Natural killer cell (primary cell): ENCODE results near the gene CD300C. TPM values are rescaled to one million over a fixed set of nuclear protein-coding genes. Genes with fewer than 3 reads are reported as not detected.

ENCODE experiments used
- ATAC-seq, 3 donors: fragments of 150-1000 bp in 2 of 3; fragments of 200-7000 bp in 1 of 3; cut with Tn5 transposase; 1 replicate in 1 of 3; 2 replicates in 2 of 3; pipeline ENCODE4 v1.10.0; 2021; ENCODE audit warnings: mild to moderate bottlenecking in 2 of 3, moderate library complexity in 2 of 3
- DNase-seq, 2 donors: peaks; one replicate each; pipeline versions ENCODE4 v3.0.0 to v3.0.0-alpha.2; 2013 to 2021; ENCODE audit warnings: mixed read lengths in 1 of 2
- H3K27ac ChIP-seq: one replicate; pipeline ENCODE4 v1.5.1; 2013; ENCODE audit warnings: mild to moderate bottlenecking, low read length
- H3K27me3 ChIP-seq: one replicate; pipeline ENCODE4 v1.6.1; 2013; ENCODE audit warnings: low read length; ENCODE audit not compliant: control insufficient read depth, insufficient read depth
- H3K36me3 ChIP-seq: one replicate; pipeline ENCODE4 v1.6.1; 2013; ENCODE audit warnings: low read length; ENCODE audit not compliant: control insufficient read depth, insufficient read depth
- H3K4me1 ChIP-seq: one replicate; pipeline ENCODE4 v1.6.1; 2013; ENCODE audit warnings: low read length; ENCODE audit not compliant: control insufficient read depth, insufficient read depth
- H3K4me3 ChIP-seq: one replicate; pipeline ENCODE4 v1.5.1; 2013; ENCODE audit warnings: low read length
- H3K9me3 ChIP-seq: one replicate; pipeline ENCODE4 v1.6.1; 2013; ENCODE audit warnings: low read length; ENCODE audit not compliant: control insufficient read depth, insufficient read depth
- H3K27ac Mint-ChIP-seq, 2 donors: one replicate each; pipeline ENCODE4 v1.8.0; 2022; ENCODE audit warnings: mild to moderate bottlenecking in 2 of 2, mixed read lengths in 2 of 2, moderate library complexity in 1 of 2
- H3K27me3 Mint-ChIP-seq, 2 donors: one replicate each; pipeline ENCODE4 v1.8.0; 2022; ENCODE audit warnings: low read depth in 2 of 2, mixed read lengths in 2 of 2
- H3K36me3 Mint-ChIP-seq: one replicate; pipeline ENCODE4 v1.8.0; 2022; ENCODE audit warnings: mixed read lengths
- H3K4me1 Mint-ChIP-seq, 2 donors: one replicate each; pipeline ENCODE4 v1.8.0; 2022; ENCODE audit warnings: mixed read lengths in 2 of 2
- H3K4me3 Mint-ChIP-seq: one replicate; pipeline ENCODE4 v1.8.0; 2022; ENCODE audit warnings: mild to moderate bottlenecking, moderate library complexity, mixed read lengths
- H3K9me3 Mint-ChIP-seq, 2 donors: one replicate each; pipeline ENCODE4 v1.8.0; 2022; ENCODE audit warnings: mixed read lengths in 2 of 2
- CTCF ChIP-seq: fragments of 200-600 bp; IDR thresholded peaks from one replicate; pipeline ENCODE4 v1.8.0; 2022; ENCODE audit warnings: antibody characterized with exemption
- WGBS: methylation state at CpG from one replicate; pipeline ENCODE4 v1.1.7; 2013; ENCODE audit warnings: missing lambda C conversion rate; ENCODE audit not compliant: insufficient coverage; 5-methylcytosine and 5-hydroxymethylcytosine counted together
- intact Hi-C: fragments of 100-400 bp; cut with micrococcal nuclease; formaldehyde crosslinking; loops from one replicate; pipeline ENCODE4 v1.14.2; 2022
- total RNA-seq, 4 donors: library from RNA; stranded (reverse); fragments of 120-200 nt in 1 of 4; gene quantifications; one replicate each; pipeline versions ENCODE4 v1.2.3 to v1.2.4, GENCODE V29; 2013 to 2022

The CD300C gene
- total RNA-seq, 3 donors from 2014 or later (not counting 1 experiment from before 2014, with no cell fraction given), result 4.3 to 7.6 (median 6.9) TPM

- H3K9me3 ChIP-seq, result no peaks in the 10 kb centered on the region
- intact Hi-C loops, result no loop called here
- Mint-ChIP-seq H3K4me3 (no peak overlapping the region), H3K27me3 (peaks cover 30 to 37% of the 10 kb centered on the region in 2 donors), H3K9me3 (no peaks in the 10 kb centered on the region), H3K36me3 (no peaks in the 10 kb centered on the region), H3K4me1 (peaks cover 5 to 14% of the 10 kb centered on the region in 2 donors), H3K27ac (no peak overlapping the region)
- no peaks in the 10 kb centered on the region for H3K27me3 ChIP-seq
- peaks cover 4% of the 10 kb centered on the region for H3K4me1 ChIP-seq
- no peak for DNase-seq
- no peaks in the 10 kb centered on the region for H3K36me3 ChIP-seq
- H3K4me3 ChIP-seq, result no peak overlapping the region
- H3K27ac ChIP-seq, result no peak overlapping the region
- ATAC-seq, result no peak
- TF ChIP-seq CTCF, result no peak
- WGBS, result 92% methylated on average over 3 of the region's 3 CpGs
Observed at GRCh38 chr17:74573169-74573568, 27.3 kb upstream of the CD300C start.

GRCh38 chr17:74571621-74572270 lies 25.8 kb upstream of the CD300C start:
- no peak overlapping the region for H3K27ac ChIP-seq
- Mint-ChIP-seq H3K4me1 (peaks cover 5 to 19% of the 10 kb centered on the region in 2 donors), H3K36me3 (no peaks in the 10 kb centered on the region), H3K27me3 (peaks cover 32 to 44% of the 10 kb centered on the region in 2 donors), H3K9me3 (no peaks in the 10 kb centered on the region), H3K4me3 (no peak overlapping the region), H3K27ac (no peak overlapping the region)
- H3K9me3 ChIP-seq, result no peaks in the 10 kb centered on the region
- 96% methylated on average over 4 of the region's 4 CpGs for WGBS
- ATAC-seq, result no peak
- peaks cover 10% of the 10 kb centered on the region for H3K4me1 ChIP-seq
- H3K36me3 ChIP-seq, result no peaks in the 10 kb centered on the region
- H3K4me3 ChIP-seq, result no peak overlapping the region
- DNase-seq, result no peak
- no peak for TF ChIP-seq CTCF
- intact Hi-C loops, result no loop called here
- no peaks in the 10 kb centered on the region for H3K27me3 ChIP-seq

GRCh38 chr17:74569020-74570003 lies 23.4 kb upstream of the CD300C start:
- 27% methylated on average over 32 of the region's 32 CpGs for WGBS
- no peaks in the 10 kb centered on the region for H3K27me3 ChIP-seq
- Mint-ChIP-seq H3K27me3 (peaks cover 22% of the 10 kb centered on the region in 2 donors), H3K27ac (no peak overlapping the region), H3K4me1 (peaks cover 5 to 19% of the 10 kb centered on the region in 2 donors), H3K36me3 (no peaks in the 10 kb centered on the region), H3K4me3 (no peak overlapping the region), H3K9me3 (no peaks in the 10 kb centered on the region)
- ATAC-seq (peak; percentile 63 to 66 (median 65)), DNase-seq (peak in 1 of 2 donors; percentile 20)
- H3K9me3 ChIP-seq, result no peaks in the 10 kb centered on the region
- TF ChIP-seq CTCF, result no peak
- peaks cover 16% of the 10 kb centered on the region for H3K4me1 ChIP-seq
- no peaks in the 10 kb centered on the region for H3K36me3 ChIP-seq
- H3K27ac ChIP-seq, result no peak overlapping the region
- H3K4me3 ChIP-seq, result no peak overlapping the region
- intact Hi-C loops, result no loop called here
